Activated CD4-positive, alpha-beta T cell treated with anti-CD3 and anti-CD28 coated beads for 1 hour (primary cell): ENCODE measurements around the gene FGD5.
"Not testable (repeated sequence)": the region's sequence is repeated elsewhere in the genome, so short reads cannot be mapped to it uniquely, and the experiment has no call there.

Experiments used
- DNase-seq: peaks from one replicate; pipeline ENCODE4 v3.0.0-alpha.2; 2020

FGD5 gene

DNA sequence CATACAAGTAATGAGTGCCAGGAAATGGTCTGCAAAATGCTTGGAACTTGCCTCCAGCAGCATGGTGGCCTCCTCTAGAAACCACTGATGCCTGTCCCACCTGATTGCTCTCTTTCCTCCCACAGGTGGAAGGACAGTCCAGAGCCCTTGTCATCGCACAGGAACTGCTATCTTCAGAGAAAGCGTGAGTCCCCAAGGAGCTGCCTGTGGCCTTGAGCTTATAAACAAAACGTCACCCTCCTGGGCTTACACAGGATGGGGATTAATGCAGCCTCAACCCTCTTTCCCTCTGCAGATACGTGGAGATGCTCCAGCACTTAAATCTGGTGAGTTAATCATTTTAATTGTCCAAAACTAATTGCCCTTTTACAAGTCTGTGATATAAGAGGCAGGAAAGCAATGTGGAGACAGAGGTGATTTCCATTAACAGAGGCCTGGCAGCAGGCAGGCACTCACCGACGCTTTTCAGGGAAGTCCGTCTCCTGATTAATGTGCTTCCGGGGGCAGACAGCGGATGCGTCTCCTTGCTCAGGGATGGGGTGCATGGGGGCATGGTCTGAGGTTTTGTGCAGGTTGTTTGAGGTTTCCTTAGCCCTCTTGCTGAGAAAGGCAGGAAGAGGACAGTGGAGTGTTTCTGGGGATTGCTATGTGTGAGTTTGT, 61.8 kb downstream of the FGD5 start:
- no peak for DNase-seq

- no peak for DNase-seq
These were observed 64.5 kb downstream of the FGD5 start for GRCh38 chr3:14883226-14883625.

GRCh38 chr3:14884665-14885064, 65.9 kb downstream of the FGD5 start:
- DNase-seq: no peak

DNA sequence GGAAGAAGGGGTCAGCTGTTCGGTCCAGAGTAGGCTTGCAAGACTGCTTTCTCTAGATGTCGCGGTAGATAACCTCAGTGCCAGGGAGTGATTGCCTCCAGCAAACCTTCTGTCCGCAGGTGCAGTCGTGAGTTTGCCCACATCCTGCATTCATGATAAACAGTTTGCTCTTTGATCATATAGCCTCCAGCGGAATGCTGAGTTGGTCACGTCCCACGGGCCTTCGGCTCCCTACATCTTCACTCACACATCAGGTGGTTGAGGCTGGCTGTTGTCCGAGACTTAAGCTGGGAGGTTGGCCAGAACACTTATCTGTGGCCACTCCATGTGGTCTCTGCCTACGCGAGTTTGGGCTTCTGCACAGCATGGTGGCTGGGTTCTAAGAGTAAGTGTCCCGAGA, 66.5 kb downstream of the FGD5 start:
- no peak for DNase-seq

GRCh38 chr3:14886101-14886500, 67.3 kb downstream of the FGD5 start:
- no peak for DNase-seq

GRCh38 chr3:14889205-14889604, 70.4 kb downstream of the FGD5 start:
- no peak for DNase-seq

DNA sequence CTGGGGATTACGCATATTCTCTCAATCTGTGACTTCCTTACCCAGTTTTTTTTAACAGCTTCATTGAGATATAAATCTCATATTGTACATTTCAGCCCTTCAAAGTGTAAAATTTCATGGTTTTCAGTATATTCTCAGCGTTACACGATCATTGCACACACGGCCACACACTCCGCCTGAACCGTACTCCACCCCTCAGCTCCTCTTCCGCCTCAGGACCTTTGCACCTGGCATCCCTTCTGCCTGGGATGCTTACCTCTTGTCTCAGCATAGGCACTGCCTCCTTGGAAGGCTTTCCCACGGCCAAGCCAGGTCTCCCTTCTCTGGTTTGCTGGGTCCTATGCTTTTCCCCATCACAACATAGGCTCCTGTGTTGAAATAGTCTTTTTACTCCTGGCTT, 71.2 kb downstream of the FGD5 start:
- DNase-seq: no peak

- DNase-seq: no peak
These were observed 71.7 kb downstream of the FGD5 start for GRCh38 chr3:14890476-14890875.

DNA sequence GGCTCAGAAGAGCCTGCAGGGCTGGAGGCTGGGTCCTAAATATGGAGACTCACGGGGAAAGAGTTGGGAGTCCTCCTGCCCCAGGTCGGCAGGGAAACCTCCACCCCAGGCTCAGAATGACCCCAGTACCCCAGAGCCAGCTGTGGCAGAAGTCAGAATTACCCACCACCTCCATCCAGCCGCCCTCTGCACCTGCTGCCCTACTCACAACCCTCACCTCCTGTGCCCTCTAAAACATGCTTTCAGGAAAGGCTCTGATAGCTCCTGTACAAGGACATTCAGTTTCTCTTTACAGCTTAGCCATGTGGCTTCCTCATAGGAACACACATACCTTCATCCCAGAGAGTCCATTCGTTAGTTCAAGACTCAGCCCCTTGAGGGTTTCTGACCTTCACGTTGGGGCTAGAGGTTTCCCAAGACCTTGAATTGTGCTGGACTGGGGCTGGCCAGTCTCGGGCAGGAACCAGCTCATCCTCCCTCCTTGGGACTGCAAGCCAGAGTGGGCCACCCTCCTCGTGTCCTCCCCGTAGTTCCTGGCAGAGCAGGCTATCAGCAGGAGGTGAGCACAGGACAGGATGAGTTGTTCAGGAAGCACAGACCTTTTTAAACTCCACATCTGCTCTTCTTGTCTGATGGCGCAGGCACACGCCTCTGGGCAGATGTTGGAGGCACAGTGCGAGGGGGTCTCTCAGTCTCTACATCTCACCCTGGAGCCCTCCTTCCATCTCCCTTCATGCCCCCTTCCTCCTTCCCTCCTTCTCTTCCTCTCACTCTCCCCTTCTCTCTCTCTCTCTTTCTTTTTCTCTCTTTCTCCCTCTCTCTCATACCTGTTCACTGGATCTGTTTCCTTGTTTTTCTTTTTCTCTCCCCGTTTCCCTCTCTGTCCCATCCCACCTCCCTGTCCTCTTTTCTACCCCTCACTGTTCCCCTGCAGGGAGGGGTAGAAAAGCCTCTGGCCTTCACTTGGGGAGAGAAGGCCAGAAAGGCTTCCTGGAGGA, 72.7 kb downstream of the FGD5 start:
- no peak for DNase-seq

- DNase-seq: no peak
These were observed 73.5 kb downstream of the FGD5 start for GRCh38 chr3:14892226-14892625.

- no peak for DNase-seq
These were observed 75.3 kb downstream of the FGD5 start for GRCh38 chr3:14894085-14894484.

DNA sequence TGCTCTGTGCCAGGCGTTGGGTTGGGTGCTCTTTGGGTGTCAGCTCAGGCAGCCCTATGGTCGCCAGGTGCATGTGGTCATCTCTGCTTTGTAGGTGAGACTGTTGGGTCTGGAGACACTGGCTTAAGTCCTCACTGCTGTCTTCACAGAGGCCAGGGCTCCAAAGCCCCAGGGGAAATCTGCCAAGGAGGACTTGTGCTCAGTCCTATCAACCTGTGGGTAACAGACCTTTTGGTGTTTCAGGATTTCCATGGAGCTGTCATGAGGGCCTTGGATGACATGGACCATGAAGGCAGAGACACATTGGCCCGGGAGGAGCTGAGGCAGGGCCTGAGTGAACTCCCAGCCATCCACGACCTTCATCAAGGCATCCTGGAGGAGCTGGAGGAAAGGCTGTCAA, 78.5 kb downstream of the FGD5 start:
- DNase-seq: no peak

DNA sequence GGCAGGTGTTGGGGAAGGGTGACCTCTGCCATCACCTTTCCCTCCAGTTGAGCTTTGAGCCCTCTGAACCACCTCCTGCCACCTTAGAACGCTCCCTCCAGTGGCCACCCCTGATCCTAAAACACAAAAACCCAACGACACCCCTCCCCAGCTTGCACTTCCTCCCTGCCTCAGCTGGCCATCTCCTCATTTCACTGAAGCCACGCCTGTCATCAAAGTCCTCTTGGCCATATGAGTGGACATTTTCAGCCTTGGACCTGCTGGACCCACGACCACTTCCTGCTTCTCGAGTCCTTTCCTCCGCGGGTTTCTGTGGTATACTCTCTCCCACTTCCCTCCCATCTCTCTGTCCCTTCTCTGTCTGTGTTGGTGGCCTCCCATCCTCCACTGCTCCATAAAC, 80.2 kb downstream of the FGD5 start:
- no peak for DNase-seq

DNA sequence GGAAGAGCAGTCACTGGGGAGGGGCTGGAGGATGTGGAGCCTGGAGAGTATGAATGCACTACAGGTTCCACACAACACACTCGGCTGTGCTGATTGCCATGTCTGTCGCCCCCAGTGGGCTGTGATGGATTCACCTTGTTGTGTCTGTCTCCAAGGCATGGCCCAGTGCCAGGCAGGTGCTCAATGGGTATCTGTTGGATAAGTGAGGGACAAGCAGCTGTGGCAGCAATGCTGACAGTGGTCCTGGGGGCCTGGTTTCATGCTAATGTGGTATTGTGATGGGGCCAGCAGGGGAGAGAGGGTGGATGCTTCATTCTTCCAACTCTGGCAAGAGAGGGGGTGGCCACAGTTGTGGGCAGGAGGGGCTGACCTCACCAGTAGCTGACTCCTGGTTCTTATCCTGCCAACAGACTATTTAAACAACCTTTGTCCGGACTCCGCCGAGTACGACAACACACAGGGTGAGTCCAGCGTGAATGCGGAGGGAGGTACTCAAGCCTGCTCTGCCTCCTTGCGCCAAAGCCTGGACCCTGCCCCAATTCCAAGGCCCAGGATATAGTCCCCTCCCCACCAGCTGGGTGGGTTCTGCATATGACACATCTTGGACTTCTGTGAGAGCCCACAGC, 81.3 kb downstream of the FGD5 start:
- no peak for DNase-seq

GRCh38 chr3:14900881-14901873, 82.4 kb downstream of the FGD5 start:
- no peak for DNase-seq

- no peak for DNase-seq
These were observed 84.0 kb downstream of the FGD5 start for GRCh38 chr3:14902719-14903118.

DNA sequence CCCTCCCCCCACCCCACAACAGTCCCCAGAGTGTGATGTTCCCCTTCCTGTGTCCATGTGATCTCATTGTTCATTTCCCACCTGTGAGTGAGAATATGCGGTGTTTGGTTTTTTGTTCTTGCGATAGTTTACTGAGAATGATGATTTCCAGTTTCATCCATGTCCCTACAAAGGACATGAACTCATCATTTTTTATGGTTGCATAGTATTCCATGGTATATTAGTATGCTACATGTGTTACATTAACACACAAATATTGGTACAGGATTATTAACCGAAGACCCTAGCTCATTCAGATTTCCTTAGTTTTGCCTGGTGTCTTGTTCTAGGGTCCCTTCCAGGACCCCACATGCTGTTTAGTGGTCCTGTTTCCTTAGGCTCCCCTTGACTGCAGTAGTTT, 84.7 kb downstream of the FGD5 start:
- DNase-seq: not testable (repeated sequence)

GRCh38 chr3:14905055-14905657, 86.4 kb downstream of the FGD5 start:
- DNase-seq: no peak

DNA sequence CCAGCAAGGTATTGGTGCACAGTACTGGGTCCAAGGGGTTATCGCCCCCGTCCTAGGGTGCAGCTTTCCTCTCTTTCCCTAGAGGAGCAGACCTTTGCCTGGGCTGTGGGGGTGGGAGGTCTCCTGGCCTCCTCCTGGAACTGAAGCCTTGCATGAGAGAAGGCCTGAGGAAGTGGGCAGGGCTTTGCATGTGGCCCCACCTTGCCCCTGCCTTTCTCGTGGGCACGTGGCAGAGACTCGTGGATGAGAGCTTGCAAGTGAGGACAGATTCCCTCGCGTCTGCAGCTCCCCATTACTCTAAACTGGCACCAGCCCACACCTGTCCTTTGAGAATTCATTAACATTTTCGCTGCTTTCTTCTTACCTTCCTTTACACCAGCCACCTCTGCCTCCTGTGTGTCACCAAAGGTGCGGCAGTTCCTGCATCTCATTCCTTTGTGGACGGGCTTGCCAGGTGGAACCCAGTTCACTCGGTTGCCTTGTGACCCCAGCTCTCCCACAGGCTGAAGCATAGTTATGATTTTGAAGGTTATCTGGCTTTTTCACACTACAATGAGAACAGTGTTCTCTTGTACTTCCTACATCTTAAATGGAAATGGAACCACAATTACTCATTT, 87.7 kb downstream of the FGD5 start:
- no peak for DNase-seq

GRCh38 chr3:14907043-14907966, 88.5 kb downstream of the FGD5 start:
- DNase-seq: no peak
